ENCODE measurements around the gene PRICKLE2. TPM values are rescaled to one million over a fixed set of nuclear protein-coding genes. Genes with fewer than 3 reads are reported as not detected.

PRICKLE2 gene
- total RNA-seq, 4 donors from 2014 or later, result 71.8 to 99.9 (median 84.4) TPM

- no peak overlapping the region for H3K4me3 ChIP-seq
- TF ChIP-seq EP300 (IDR thresholded peaks at IDR 0.05) (no peak), POLR2A (IDR thresholded peaks at IDR 0.05; ENCODE audit: low read depth) (no peak), POLR2AphosphoS5 (IDR thresholded peaks at IDR 0.05) (no peak), CTCF (IDR thresholded peaks at IDR 0.05) (no peak)
- H3K36me3 ChIP-seq, result no peaks in the 10 kb centered on the region
- DNase-seq (ENCODE audit: extremely low spot score), result no peak
- WGBS, result 46% methylated on average over 4 of the region's 4 CpGs
- H3K9me3 ChIP-seq, result no peaks in the 10 kb centered on the region
- intact Hi-C loops (cut with DNase I), result no loop called here
- H3K4me1 ChIP-seq, result peaks cover 5 to 99% (median 86%) of the 10 kb centered on the region in 4 donors
- H3K27me3 ChIP-seq, result no peaks in the 10 kb centered on the region
- peak overlapping the region; percentile 9 to 88 (median 84) for H3K27ac ChIP-seq (replicated peaks in 1 of 4)
Measured at GRCh38 chr3:64247991-64248646, 22.9 kb upstream of the PRICKLE2 start.

DNA sequence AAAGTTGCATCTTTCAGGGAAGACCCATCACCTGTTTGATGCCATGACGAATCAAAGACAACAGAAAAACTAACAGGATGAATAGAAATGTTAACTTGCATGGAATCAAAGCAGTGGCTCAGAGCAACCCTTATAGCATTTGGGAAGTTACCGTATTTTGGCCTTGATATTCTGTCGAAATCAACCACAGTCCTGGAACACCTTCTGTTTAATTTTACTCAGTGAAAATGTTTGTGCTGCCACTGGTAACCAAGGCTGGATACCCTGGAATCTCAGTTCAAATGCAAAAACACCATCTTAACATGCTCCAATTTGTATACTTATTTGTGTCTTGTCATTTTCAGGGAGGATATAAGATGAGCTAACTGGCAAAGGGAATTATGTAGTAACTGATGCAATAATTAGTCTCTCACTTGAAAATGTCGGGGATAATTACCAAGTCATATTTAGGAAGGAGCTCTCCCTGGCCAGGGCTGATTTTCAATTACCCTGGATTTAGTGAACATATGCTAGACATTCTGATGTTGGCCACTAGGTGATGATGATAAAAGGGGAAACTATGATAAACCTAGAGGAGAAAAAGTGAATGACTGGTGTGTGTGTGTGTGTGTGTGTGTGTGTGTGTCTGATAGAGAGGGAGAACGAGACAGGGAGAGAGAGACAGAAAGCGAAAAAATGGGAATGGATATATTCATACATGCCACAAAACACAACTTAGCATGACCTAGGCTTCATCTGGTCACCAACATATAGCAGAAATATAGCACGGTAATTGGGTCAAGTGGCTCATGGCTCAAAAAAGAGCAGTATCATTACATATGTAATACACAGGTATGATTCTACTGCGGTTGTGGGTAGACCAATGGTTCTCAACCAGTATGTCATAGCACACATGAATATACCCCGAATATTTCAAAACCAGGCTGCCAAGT is 19.0 kb upstream of the PRICKLE2 start:
- WGBS, result 61% methylated on average over 9 of the region's 9 CpGs
- H3K27me3 ChIP-seq, result no peaks in the 10 kb centered on the region
- H3K4me1 ChIP-seq, result peaks cover 9 to 100% (median 87%) of the 10 kb centered on the region in 4 donors
- H3K36me3 ChIP-seq, result no peaks in the 10 kb centered on the region
- TF ChIP-seq POLR2AphosphoS5 (IDR thresholded peaks at IDR 0.05) (peak in 1 of 2 donors; percentile 10), CTCF (IDR thresholded peaks at IDR 0.05) (peak in 1 of 3 experiments; percentile 42), EP300 (IDR thresholded peaks at IDR 0.05) (no peak)
- no peak for DNase-seq (ENCODE audit: extremely low spot score)
- peak overlapping the region; percentile 81 to 88 (median 86) for H3K27ac ChIP-seq (replicated peaks in 1 of 4)
- H3K4me3 ChIP-seq, result no peak overlapping the region
- intact Hi-C loops (cut with DNase I), result no loop called here
- no peaks in the 10 kb centered on the region for H3K9me3 ChIP-seq

- Histone ChIP-seq H3K4me1 (peaks cover 16 to 91% (median 86%) of the 10 kb centered on the region in 4 donors), H3K27ac (replicated peaks in 1 of 4) (peak overlapping the region; percentile 81 to 88 (median 86)), H3K27me3 (no peaks in the 10 kb centered on the region), H3K9me3 (peaks cover 0 to 3% (median 0%) of the 10 kb centered on the region in 4 donors), H3K36me3 (peaks cover 0 to 6% (median 4%) of the 10 kb centered on the region in 4 donors), H3K4me3 (no peak overlapping the region)
- intact Hi-C loops (cut with DNase I), result no loop called here
- 36% methylated on average over 2 of the region's 2 CpGs for WGBS
- TF ChIP-seq POLR2AphosphoS5 (IDR thresholded peaks at IDR 0.05), result peak in 1 of 2 donors; percentile 45
- no peak for TF ChIP-seq CTCF (IDR thresholded peaks at IDR 0.05)
- DNase-seq (ENCODE audit: extremely low spot score), result no peak
Measured at GRCh38 chr3:64242435-64242834, 17.2 kb upstream of the PRICKLE2 start.

- Histone ChIP-seq H3K9me3 (peaks cover 0 to 11% (median 0%) of the 10 kb centered on the region in 4 donors), H3K36me3 (peaks cover 0 to 15% (median 10%) of the 10 kb centered on the region in 4 donors), H3K4me1 (peaks cover 10 to 80% (median 71%) of the 10 kb centered on the region in 4 donors), H3K4me3 (no peak overlapping the region), H3K27me3 (no peaks in the 10 kb centered on the region), H3K27ac (replicated peaks in 1 of 4) (peak overlapping the region; percentile 81 to 88 (median 86))
- TF ChIP-seq POLR2A (IDR thresholded peaks at IDR 0.05; ENCODE audit: low read depth) (no peak), CTCF (IDR thresholded peaks at IDR 0.05) (no peak), EP300 (IDR thresholded peaks at IDR 0.05) (no peak), POLR2AphosphoS5 (IDR thresholded peaks at IDR 0.05) (no peak)
- DNase-seq (ENCODE audit: extremely low spot score), result no peak
- WGBS, result 57% methylated on average over 2 of the region's 2 CpGs
- intact Hi-C loops (cut with DNase I), result no loop called here
Measured at GRCh38 chr3:64240959-64241358, 15.7 kb upstream of the PRICKLE2 start.

All from esophagus muscularis mucosa (tissue), 4 donors.